ENCODE data around the gene RAP1A. TPM values are rescaled to one million over a fixed set of nuclear protein-coding genes. Genes with fewer than 3 reads are reported as not detected.

RAP1A gene
- total RNA-seq, 1 donor from 2014 or later: 326 TPM

DNA sequence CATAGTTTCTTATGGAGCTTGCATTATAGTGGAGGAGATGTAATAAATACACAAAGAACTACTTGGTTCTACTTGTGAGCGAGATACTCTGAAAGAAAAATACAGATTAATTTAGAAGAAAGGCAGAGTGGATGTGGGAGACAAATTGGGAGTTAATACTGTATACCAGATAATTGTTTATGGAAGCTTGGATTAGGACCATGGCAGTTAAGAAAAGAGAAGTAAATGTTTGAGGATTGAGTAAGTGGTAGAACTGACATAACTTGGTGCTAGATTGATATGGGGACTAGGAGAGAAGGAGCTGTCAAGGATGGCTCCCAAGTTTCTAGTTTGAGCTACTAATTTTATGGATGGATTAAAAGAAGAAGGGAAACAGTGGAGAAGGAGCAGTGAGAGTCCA, 72.3 kb downstream of the RAP1A start:
- no peaks in the 10 kb centered on the region for H3K9me3 Mint-ChIP-seq
- peak overlapping the region; percentile 74 for H3K27ac Mint-ChIP-seq
- H3K27me3 Mint-ChIP-seq (ENCODE audit: insufficient read depth): no peaks in the 10 kb centered on the region
- no peak for DNase-seq (ENCODE audit: low spot score)
- no peak overlapping the region for H3K4me3 Mint-ChIP-seq
- peaks cover 38% of the 10 kb centered on the region for H3K36me3 Mint-ChIP-seq (ENCODE audit: low read depth)
- intact Hi-C loops (cut with micrococcal nuclease): no loop called here
- peaks cover 56% of the 10 kb centered on the region for H3K4me1 Mint-ChIP-seq (ENCODE audit: low read depth)

DNA sequence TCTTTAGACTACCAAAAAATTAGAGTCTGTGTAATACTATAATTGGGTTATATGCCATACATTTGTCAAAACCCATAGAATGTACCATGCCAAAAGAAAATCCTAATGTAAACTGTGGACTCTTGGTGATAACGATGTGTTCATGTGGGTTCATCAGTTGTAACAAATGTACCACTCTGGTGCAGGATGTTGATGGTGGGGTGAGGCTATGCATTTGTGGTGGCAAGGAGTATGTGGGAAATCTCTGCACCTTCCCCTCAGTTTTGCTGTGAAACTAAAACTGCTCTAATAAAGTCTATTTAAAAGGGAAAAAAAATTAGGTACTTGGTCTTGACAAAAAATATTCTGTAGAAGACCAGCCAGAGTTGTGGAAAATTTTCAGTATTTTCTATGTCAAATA, 76.2 kb downstream of the RAP1A start:
- Mint-ChIP-seq H3K27ac (peak overlapping the region; percentile 7), H3K9me3 (no peaks in the 10 kb centered on the region), H3K4me3 (no peak overlapping the region), H3K27me3 (ENCODE audit: insufficient read depth) (no peaks in the 10 kb centered on the region), H3K4me1 (ENCODE audit: low read depth) (peaks cover 65% of the 10 kb centered on the region), H3K36me3 (ENCODE audit: low read depth) (peaks cover 56% of the 10 kb centered on the region)
- DNase-seq (ENCODE audit: low spot score): no peak
- intact Hi-C loops (cut with micrococcal nuclease): no loop called here

DNA sequence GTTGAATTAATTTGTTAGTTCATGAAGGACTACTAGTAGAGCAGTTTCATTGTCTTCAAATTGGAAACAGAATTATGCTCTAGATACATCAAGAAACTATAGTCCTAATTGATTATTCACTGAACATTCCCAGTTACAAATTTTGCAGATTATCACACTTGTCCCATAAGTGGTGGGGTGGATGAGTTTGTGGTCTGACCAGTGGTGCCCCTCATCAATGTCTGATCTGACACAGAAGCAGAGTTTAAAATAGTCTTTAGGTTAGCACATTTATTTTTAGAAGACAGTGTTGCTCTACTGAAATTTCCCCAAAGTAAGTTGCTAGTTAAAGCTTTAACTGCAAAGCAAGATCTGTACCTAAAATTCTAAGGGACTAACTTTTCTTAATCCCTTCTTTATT, 76.7 kb downstream of the RAP1A start:
- H3K4me3 Mint-ChIP-seq: no peak overlapping the region
- H3K36me3 Mint-ChIP-seq (ENCODE audit: low read depth): peaks cover 59% of the 10 kb centered on the region
- DNase-seq (ENCODE audit: low spot score): no peak
- H3K27me3 Mint-ChIP-seq (ENCODE audit: insufficient read depth): no peaks in the 10 kb centered on the region
- intact Hi-C loops (cut with micrococcal nuclease): no loop called here
- H3K9me3 Mint-ChIP-seq: no peaks in the 10 kb centered on the region
- peaks cover 70% of the 10 kb centered on the region for H3K4me1 Mint-ChIP-seq (ENCODE audit: low read depth)
- peak overlapping the region; percentile 13 for H3K27ac Mint-ChIP-seq

DNA sequence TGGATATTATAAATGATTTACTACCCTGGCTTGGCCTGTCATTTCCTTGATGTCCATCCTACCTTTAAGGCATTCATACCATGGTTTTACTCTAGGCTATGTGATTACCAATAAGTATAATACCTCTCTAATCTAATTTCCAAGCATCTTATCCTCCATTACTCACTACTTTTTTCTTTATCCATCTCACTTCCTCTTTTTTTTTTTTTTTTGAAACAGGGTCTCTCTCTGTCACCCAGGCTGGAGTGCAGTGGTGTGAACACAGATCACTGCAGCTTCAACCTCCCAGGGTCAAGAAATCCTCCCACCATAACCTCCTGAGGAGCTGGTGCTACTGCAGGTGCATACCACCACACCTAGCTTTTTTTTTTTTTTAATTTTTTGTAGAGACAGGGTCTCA, 79.7 kb downstream of the RAP1A start:
- intact Hi-C loops (cut with micrococcal nuclease): no loop called here
- Mint-ChIP-seq H3K36me3 (ENCODE audit: low read depth) (peaks cover 51% of the 10 kb centered on the region), H3K4me1 (ENCODE audit: low read depth) (peaks cover 51% of the 10 kb centered on the region), H3K4me3 (no peak overlapping the region), H3K27me3 (ENCODE audit: insufficient read depth) (no peaks in the 10 kb centered on the region), H3K9me3 (no peaks in the 10 kb centered on the region), H3K27ac (no peak overlapping the region)
- no peak for DNase-seq (ENCODE audit: low spot score)

DNA sequence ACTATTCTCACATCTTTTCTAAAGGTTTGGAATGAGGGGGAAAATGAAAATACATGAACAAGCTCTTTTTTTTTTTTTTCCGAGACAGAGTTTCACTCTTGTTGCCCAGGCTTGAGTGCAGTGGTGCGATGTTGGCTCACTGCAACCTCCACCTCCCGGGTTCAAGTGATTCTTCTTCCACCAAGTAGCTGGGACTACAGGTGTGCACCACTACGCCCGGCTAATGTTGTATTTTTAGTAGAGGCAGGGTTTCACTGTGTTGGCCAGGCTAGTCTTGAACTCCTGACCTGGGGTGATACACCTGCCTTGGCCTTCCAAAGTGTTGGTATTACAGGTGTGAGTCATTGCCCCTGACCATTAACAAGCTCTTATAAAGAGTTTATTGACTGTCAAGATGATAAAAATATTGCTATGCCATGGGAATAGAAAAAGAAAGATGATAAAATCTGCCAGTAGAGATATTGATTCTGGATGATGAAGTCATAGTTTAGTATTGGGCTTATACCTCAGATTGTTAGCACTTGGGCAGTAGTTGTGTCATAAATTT, 83.0 kb downstream of the RAP1A start:
- Mint-ChIP-seq H3K9me3 (no peaks in the 10 kb centered on the region), H3K27ac (no peak overlapping the region), H3K4me3 (no peak overlapping the region), H3K27me3 (ENCODE audit: insufficient read depth) (no peaks in the 10 kb centered on the region), H3K4me1 (ENCODE audit: low read depth) (peaks cover 32% of the 10 kb centered on the region), H3K36me3 (ENCODE audit: low read depth) (peaks cover 48% of the 10 kb centered on the region)
- no peak for DNase-seq (ENCODE audit: low spot score)
- intact Hi-C loops (cut with micrococcal nuclease): loop anchor here (2.0 kb wide), 1 partner anchor 42 kb away; no protein-coding TSS in a partner anchor

DNA sequence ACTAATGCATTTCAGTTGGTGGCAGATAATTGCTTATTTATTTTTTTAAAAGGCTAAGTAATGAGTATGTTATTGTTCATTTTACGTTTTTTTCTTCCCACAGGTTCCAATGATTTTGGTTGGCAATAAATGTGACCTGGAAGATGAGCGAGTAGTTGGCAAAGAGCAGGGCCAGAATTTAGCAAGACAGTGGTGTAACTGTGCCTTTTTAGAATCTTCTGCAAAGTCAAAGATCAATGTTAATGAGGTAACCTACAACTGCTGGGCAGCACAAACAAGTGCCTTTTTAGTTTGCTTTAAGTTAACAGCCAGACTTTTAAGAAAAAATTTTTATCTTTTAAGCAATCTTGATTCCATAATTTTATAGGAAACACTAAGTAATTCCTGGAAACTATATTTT, 84.7 kb downstream of the RAP1A start:
- no peak overlapping the region for H3K27ac Mint-ChIP-seq
- H3K27me3 Mint-ChIP-seq (ENCODE audit: insufficient read depth): no peaks in the 10 kb centered on the region
- no peak overlapping the region for H3K4me3 Mint-ChIP-seq
- H3K9me3 Mint-ChIP-seq: no peaks in the 10 kb centered on the region
- H3K4me1 Mint-ChIP-seq (ENCODE audit: low read depth): peaks cover 35% of the 10 kb centered on the region
- intact Hi-C loops (cut with micrococcal nuclease): loop anchor here (2.0 kb wide), 1 partner anchor 193 kb away; no protein-coding TSS in a partner anchor
- peaks cover 52% of the 10 kb centered on the region for H3K36me3 Mint-ChIP-seq (ENCODE audit: low read depth)
- DNase-seq (ENCODE audit: low spot score): no peak

DNA sequence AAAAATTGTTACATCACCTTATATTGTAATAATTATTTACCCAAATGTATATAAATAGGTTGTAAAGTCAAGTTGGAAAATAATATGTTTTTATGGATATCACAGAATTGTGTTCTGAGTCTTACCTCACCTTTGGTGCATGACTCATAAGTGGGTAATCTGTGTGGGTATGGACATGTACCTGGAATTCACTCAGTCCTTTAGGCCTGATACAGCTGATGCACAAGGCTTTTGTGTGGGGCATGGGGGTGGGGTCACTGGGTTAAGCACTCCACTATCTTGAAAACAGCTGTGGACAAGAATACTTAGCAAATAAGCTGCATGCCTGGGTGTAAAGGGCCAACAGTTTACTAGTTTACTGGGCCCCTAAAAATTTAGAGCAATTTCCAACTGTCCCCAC, 85.2 kb downstream of the RAP1A start:
- Mint-ChIP-seq H3K9me3 (no peaks in the 10 kb centered on the region), H3K27ac (peak overlapping the region; percentile 32), H3K36me3 (ENCODE audit: low read depth) (peaks cover 53% of the 10 kb centered on the region), H3K27me3 (ENCODE audit: insufficient read depth) (no peaks in the 10 kb centered on the region), H3K4me1 (ENCODE audit: low read depth) (peaks cover 36% of the 10 kb centered on the region), H3K4me3 (no peak overlapping the region)
- DNase-seq (ENCODE audit: low spot score): no peak
- intact Hi-C loops (cut with micrococcal nuclease): loop anchor here (2.0 kb wide), 1 partner anchor 194 kb away; no protein-coding TSS in a partner anchor

DNA sequence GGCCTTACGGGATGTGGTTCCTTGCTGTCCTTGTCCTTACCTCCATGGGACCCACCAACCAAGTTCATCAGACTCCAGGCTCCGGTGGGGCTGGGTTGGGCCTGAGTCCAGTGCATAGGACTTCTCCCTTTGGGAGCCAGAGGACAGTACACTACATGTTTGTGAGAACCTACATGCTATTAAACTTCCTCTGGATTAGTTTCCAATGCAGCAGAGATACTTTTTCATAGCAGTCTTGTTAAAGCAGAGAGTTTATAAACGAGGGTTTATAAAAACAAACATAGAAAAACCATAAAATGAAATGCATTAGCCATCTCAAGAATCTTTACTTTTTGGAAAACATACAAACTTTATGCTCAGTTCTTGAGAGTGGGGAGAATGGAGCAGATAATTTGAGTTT, 86.3 kb downstream of the RAP1A start:
- no peak overlapping the region for H3K4me3 Mint-ChIP-seq
- no peaks in the 10 kb centered on the region for H3K9me3 Mint-ChIP-seq
- intact Hi-C loops (cut with micrococcal nuclease): loop anchor here (2.0 kb wide), 1 partner anchor 195 kb away; no protein-coding TSS in a partner anchor
- H3K4me1 Mint-ChIP-seq (ENCODE audit: low read depth): peaks cover 28% of the 10 kb centered on the region
- peaks cover 46% of the 10 kb centered on the region for H3K36me3 Mint-ChIP-seq (ENCODE audit: low read depth)
- DNase-seq (ENCODE audit: low spot score): no peak
- no peak overlapping the region for H3K27ac Mint-ChIP-seq
- H3K27me3 Mint-ChIP-seq (ENCODE audit: insufficient read depth): no peaks in the 10 kb centered on the region

DNA sequence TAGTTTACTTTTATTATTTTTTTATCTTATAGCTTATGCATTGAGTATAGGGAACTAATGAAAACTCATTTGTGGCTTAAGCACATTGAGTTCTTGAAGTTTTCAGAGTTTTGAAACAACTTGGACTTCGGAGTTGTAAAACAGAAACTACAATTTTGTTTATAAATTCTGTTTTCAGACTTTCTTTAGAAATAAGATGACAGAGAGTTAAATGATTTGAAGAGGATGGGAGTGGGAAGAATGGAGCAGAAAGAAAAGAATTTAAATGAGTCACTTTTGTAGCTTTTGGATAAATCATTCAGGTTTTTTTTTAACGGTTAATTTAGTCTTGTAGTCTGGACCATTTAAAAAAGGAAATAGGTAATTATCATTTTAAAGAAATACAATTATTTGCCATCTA, 87.3 kb downstream of the RAP1A start:
- H3K9me3 Mint-ChIP-seq: no peaks in the 10 kb centered on the region
- H3K27me3 Mint-ChIP-seq (ENCODE audit: insufficient read depth): no peaks in the 10 kb centered on the region
- H3K4me1 Mint-ChIP-seq (ENCODE audit: low read depth): peaks cover 27% of the 10 kb centered on the region
- H3K36me3 Mint-ChIP-seq (ENCODE audit: low read depth): peaks cover 40% of the 10 kb centered on the region
- H3K4me3 Mint-ChIP-seq: no peak overlapping the region
- H3K27ac Mint-ChIP-seq: no peak overlapping the region
- DNase-seq (ENCODE audit: low spot score): no peak
- intact Hi-C loops (cut with micrococcal nuclease): no loop called here

DNA sequence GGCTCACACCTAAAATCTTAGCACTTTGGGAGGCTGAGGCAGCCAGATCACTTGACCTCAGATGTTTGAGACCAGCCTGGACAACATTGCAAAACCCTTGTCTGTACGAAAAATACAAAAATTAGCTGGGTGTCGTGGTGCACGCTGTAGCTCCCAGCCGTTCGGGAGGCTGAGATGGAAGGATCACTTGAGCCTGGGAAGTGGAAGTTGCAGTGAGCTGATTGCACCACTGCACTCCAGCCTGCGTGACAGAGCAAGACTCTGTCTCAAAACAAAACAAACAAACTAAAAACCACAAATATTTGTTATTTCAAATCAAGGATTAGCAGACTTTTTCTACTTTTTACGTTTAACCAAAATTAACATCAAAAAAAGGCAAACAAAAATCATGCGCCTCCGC, 88.3 kb downstream of the RAP1A start:
- H3K27ac Mint-ChIP-seq: no peak overlapping the region
- H3K36me3 Mint-ChIP-seq (ENCODE audit: low read depth): peaks cover 39% of the 10 kb centered on the region
- intact Hi-C loops (cut with micrococcal nuclease): no loop called here
- H3K27me3 Mint-ChIP-seq (ENCODE audit: insufficient read depth): no peaks in the 10 kb centered on the region
- no peak for DNase-seq (ENCODE audit: low spot score)
- no peak overlapping the region for H3K4me3 Mint-ChIP-seq
- H3K9me3 Mint-ChIP-seq: no peaks in the 10 kb centered on the region
- H3K4me1 Mint-ChIP-seq (ENCODE audit: low read depth): peaks cover 27% of the 10 kb centered on the region

DNA sequence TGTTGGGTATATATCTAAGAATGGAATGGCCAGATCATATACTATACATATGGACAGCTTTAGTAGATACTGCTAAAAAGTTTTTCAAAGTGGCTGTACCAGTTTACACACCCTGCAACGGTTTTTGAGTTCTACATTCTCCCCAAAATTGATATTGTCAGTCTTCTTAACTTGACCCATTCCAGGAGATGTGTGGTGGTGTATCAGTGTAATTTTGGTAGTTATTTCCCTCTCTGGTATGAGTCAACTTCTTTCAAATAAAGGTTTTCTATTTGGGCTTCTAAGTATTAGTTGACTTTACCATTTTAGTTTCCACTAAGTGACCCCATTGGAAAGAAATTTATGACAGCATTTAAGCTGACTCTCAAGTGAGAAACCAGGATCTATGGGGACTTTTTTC, 90.4 kb downstream of the RAP1A start:
- peak overlapping the region; percentile 32 for H3K27ac Mint-ChIP-seq
- H3K4me3 Mint-ChIP-seq: no peak overlapping the region
- peaks cover 35% of the 10 kb centered on the region for H3K36me3 Mint-ChIP-seq (ENCODE audit: low read depth)
- intact Hi-C loops (cut with micrococcal nuclease): loop anchor here (2.0 to 5.0 kb wide), 2 partner anchors 33 to 83 kb away; no protein-coding TSS in a partner anchor
- no peaks in the 10 kb centered on the region for H3K27me3 Mint-ChIP-seq (ENCODE audit: insufficient read depth)
- DNase-seq (ENCODE audit: low spot score): no peak
- H3K9me3 Mint-ChIP-seq: no peaks in the 10 kb centered on the region
- H3K4me1 Mint-ChIP-seq (ENCODE audit: low read depth): peaks cover 38% of the 10 kb centered on the region

DNA sequence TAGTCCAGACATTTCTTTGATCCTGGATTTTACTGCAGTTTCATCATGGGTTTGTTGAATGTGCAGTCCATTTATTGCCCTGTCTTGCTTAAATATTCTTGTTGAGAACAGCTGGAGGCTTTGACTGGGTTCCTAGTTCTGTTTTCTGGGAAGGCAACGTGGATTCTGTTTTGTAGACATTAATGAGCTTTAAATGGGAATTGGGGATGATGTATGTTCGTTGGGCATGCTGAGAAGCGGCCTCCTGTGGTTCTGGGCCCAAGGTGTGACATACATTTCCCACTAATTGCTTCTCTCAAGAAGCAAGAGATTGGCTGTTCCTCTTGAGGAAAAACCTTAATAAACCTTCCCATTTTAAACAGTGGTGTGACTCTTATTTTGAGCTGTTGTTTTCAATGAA, 96.7 kb downstream of the RAP1A start:
- Mint-ChIP-seq H3K9me3 (no peaks in the 10 kb centered on the region), H3K36me3 (ENCODE audit: low read depth) (peaks cover 19% of the 10 kb centered on the region), H3K4me3 (no peak overlapping the region), H3K4me1 (ENCODE audit: low read depth) (peaks cover 24% of the 10 kb centered on the region), H3K27ac (no peak overlapping the region), H3K27me3 (ENCODE audit: insufficient read depth) (no peaks in the 10 kb centered on the region)
- DNase-seq (ENCODE audit: low spot score): no peak
- intact Hi-C loops (cut with micrococcal nuclease): no loop called here

DNA sequence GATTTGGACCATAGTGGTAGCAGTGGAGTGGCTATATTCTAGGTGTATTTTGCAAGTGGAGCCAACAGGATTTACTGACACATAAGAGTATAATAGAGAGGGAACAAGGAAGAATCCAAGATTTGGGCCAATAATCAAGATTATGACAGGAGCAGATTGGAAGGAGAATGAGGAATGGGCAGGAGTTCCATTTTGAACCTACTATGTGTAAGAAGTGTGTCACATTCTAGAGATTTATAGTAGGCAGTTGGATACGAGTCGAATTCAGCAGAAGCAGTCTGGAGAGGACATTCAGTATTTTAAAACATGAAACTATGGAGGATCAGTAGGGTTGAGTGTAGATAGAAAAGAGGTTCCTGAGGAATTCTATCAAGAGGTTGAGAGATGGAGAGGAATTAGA, 97.9 kb downstream of the RAP1A start:
- Mint-ChIP-seq H3K4me3 (no peak overlapping the region), H3K9me3 (no peaks in the 10 kb centered on the region), H3K36me3 (ENCODE audit: low read depth) (peaks cover 19% of the 10 kb centered on the region), H3K4me1 (ENCODE audit: low read depth) (peaks cover 23% of the 10 kb centered on the region), H3K27ac (peak overlapping the region; percentile 18), H3K27me3 (ENCODE audit: insufficient read depth) (no peaks in the 10 kb centered on the region)
- DNase-seq (ENCODE audit: low spot score): no peak
- intact Hi-C loops (cut with micrococcal nuclease): no loop called here

DNA sequence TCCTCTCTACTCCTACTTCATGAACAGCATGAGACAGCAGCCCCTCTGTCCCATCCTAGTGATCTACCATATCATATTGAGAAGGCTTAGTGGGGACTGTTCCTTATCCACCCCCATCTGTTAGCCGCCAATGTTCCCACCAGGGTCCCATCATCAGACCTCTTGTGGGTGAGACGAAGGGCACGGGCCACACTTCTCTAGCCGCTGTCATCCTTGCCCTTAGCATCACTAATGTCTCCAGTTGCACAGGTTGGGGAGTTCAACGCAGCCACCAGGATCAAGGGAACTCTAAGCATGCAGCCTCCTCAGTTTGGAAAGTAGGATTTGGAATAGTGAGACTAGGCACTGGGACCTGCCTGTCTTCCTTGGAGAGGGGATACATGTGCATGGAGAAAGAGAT, 99.5 kb downstream of the RAP1A start:
- H3K4me3 Mint-ChIP-seq: no peak overlapping the region
- H3K9me3 Mint-ChIP-seq: no peaks in the 10 kb centered on the region
- no peak overlapping the region for H3K27ac Mint-ChIP-seq

More for the DNA sequence above, 99.5 kb downstream of the RAP1A start:
- intact Hi-C loops (cut with micrococcal nuclease): loop anchor here (2.0 kb wide), 1 partner anchor 20 kb away; the partner anchor contains the start of gene INKA2
- peaks cover 13% of the 10 kb centered on the region for H3K36me3 Mint-ChIP-seq (ENCODE audit: low read depth)
- DNase-seq (ENCODE audit: low spot score): no peak
- H3K27me3 Mint-ChIP-seq (ENCODE audit: insufficient read depth): no peaks in the 10 kb centered on the region
- H3K4me1 Mint-ChIP-seq (ENCODE audit: low read depth): peaks cover 14% of the 10 kb centered on the region

Measured in activated T-helper 1 cell treated with anti-CD3 and anti-CD28 coated beads, Interleukin-12 subunit alpha, Interleukin-12 subunit beta, Interleukin-2, Interleukin-4 antibody, amounts not matched to agents 30 ng/mL and 10 ng/mL and 1 ng/mL, durations not matched to agents 14 hours and 24 hours and 36 hours (primary cell).